ENCODE results near the gene SAGE1. TPM values are rescaled to one million over a fixed set of nuclear protein-coding genes. Genes with fewer than 3 reads are reported as not detected.

The SAGE1 gene
- total RNA-seq, 1 experiment from 2014 or later = not detected

- Histone ChIP-seq H2BK120ac (ENCODE audit: low read depth, low read length, poor library complexity, severe bottlenecking) (no peak overlapping the region), H3K9ac (ENCODE audit: extremely low read depth, insufficient read length, low read length) (no peak overlapping the region), H2BK5ac (ENCODE audit: insufficient read length, low read length) (no peak overlapping the region), H4K20me1 (ENCODE audit: control insufficient read depth, insufficient read depth, insufficient read length) (no peaks in the 10 kb centered on the region), H3K9me3 (ENCODE audit: control insufficient read depth, low read depth, low read length) (peaks cover 45% of the 10 kb centered on the region), H3K23ac (ENCODE audit: insufficient read length, low read depth, low read length) (no peak overlapping the region), H2BK15ac (ENCODE audit: low read depth, low read length) (no peak overlapping the region), H2BK20ac (ENCODE audit: low read depth, low read length, poor library complexity, severe bottlenecking) (no peak overlapping the region), H3K4ac (ENCODE audit: low read depth, low read length) (no peak overlapping the region), H3K56ac (ENCODE audit: insufficient read length, low read depth, low read length) (no peak overlapping the region), H4K91ac (ENCODE audit: insufficient read length, low read depth, low read length) (no peak overlapping the region), H3K79me1 (ENCODE audit: insufficient read depth, low read depth, low read length, poor library complexity, severe bottlenecking) (no peaks in the 10 kb centered on the region), H3K4me2 (ENCODE audit: insufficient read depth, insufficient read length, low read length) (no peak overlapping the region), H2BK12ac (ENCODE audit: insufficient read length, low read depth, low read length) (no peak overlapping the region), H3K79me2 (ENCODE audit: insufficient read depth, low read length) (no peaks in the 10 kb centered on the region), H2AK5ac (ENCODE audit: insufficient read length, low read length) (no peak overlapping the region), H2AFZ (ENCODE audit: low read length) (no peak overlapping the region), H3K18ac (ENCODE audit: insufficient read length, low read depth, low read length) (no peak overlapping the region), H3K23me2 (ENCODE audit: insufficient read length, low read depth, low read length, poor library complexity, severe bottlenecking) (no peaks in the 10 kb centered on the region), H3K27ac (ENCODE audit: insufficient read length, low read depth, low read length) (no peak overlapping the region), H3K4me1 (ENCODE audit: insufficient read depth, low read length) (no peaks in the 10 kb centered on the region), H3T11ph (ENCODE audit: low read length) (no peak overlapping the region), H3K27me3 (ENCODE audit: insufficient read depth, low read length) (no peaks in the 10 kb centered on the region), H3K14ac (ENCODE audit: insufficient read depth, low read length) (no peak overlapping the region), H4K5ac (ENCODE audit: insufficient read length, low read depth, low read length) (no peak overlapping the region), H4K8ac (replicated peaks; ENCODE audit: insufficient read length, low read depth, low read length) (no peak overlapping the region)
- Mint-ChIP-seq H3K4me3 (no peak overlapping the region), H3K36me3 (ENCODE audit: insufficient read depth in 1 of 3, low read depth in 3 of 3) (peaks cover 3 to 13% (median 5%) of the 10 kb centered on the region in 3 experiments; a peak in 6 of 7 replicates), H3K27me3 (ENCODE audit: low read depth) (no peaks in the 10 kb centered on the region; the same call in 1 of the 2 replicates), H3K27ac (no peak overlapping the region), H3K9me3 (peaks cover 49 to 63% of the 10 kb centered on the region in 2 experiments), H3K4me1 (no peaks in the 10 kb centered on the region)
- no CpG with 5 or more reads among the region's 14 CpGs for WGBS (ENCODE audit: extremely low coverage, insufficient read length, low lambda C conversion rate)
- TF ChIP-seq, protein P1, sequence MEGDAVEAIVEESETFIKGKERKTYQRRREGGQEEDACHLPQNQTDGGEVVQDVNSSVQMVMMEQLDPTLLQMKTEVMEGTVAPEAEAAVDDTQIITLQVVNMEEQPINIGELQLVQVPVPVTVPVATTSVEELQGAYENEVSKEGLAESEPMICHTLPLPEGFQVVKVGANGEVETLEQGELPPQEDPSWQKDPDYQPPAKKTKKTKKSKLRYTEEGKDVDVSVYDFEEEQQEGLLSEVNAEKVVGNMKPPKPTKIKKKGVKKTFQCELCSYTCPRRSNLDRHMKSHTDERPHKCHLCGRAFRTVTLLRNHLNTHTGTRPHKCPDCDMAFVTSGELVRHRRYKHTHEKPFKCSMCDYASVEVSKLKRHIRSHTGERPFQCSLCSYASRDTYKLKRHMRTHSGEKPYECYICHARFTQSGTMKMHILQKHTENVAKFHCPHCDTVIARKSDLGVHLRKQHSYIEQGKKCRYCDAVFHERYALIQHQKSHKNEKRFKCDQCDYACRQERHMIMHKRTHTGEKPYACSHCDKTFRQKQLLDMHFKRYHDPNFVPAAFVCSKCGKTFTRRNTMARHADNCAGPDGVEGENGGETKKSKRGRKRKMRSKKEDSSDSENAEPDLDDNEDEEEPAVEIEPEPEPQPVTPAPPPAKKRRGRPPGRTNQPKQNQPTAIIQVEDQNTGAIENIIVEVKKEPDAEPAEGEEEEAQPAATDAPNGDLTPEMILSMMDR (conservative IDR thresholded peaks at IDR 0.05) = no peak
- no peak for DNase-seq
Observed at GRCh38 chrX:135890087-135890585, 3.4 kb upstream of the SAGE1 start.
